Measurements from ENCODE around the gene ETV6. TPM values are rescaled to one million over a fixed set of nuclear protein-coding genes. Genes with fewer than 3 reads are reported as not detected.

Gene ETV6
- total and polyA plus RNA-seq, 3 donors from 2014 or later, result 7.8 to 20.9 (median 16.3) TPM

DNA sequence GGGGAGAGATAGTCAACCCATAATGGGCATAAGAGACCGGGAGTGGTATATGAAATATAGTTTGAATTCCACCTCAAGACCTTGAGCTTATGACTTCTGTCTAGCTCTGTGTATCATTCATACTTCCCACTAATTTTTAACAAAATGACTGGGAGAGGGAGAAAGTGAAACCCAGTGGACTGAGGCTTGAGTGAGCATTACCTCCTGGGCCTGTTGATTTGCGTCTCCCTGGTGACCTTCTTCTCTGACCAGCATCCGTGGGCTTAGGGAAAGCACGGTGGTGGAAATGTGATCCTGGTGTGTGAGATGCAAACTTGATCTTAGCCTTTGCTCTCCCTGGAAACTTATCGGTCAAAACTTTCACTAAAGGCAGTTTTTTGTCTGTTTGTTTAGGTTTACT lies 213.3 kb downstream of the ETV6 start:
- H3K27ac ChIP-seq, result peak overlapping the region; percentile 72 to 81
- no peak for TF ChIP-seq POLR2A (IDR thresholded peaks at IDR 0.05)
- TF ChIP-seq, protein P1, sequence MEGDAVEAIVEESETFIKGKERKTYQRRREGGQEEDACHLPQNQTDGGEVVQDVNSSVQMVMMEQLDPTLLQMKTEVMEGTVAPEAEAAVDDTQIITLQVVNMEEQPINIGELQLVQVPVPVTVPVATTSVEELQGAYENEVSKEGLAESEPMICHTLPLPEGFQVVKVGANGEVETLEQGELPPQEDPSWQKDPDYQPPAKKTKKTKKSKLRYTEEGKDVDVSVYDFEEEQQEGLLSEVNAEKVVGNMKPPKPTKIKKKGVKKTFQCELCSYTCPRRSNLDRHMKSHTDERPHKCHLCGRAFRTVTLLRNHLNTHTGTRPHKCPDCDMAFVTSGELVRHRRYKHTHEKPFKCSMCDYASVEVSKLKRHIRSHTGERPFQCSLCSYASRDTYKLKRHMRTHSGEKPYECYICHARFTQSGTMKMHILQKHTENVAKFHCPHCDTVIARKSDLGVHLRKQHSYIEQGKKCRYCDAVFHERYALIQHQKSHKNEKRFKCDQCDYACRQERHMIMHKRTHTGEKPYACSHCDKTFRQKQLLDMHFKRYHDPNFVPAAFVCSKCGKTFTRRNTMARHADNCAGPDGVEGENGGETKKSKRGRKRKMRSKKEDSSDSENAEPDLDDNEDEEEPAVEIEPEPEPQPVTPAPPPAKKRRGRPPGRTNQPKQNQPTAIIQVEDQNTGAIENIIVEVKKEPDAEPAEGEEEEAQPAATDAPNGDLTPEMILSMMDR (IDR thresholded peaks at IDR 0.05), result no peak
- no peaks in the 10 kb centered on the region for H3K36me3 ChIP-seq (ENCODE audit: low read depth, missing control alignments)
- no peaks in the 10 kb centered on the region for H3K27me3 ChIP-seq
- peaks cover 37% of the 10 kb centered on the region for H3K4me1 ChIP-seq
- WGBS, 2 donors, result 27 to 41% methylated on average over 5 of the region's 5 CpGs
- no peak for DNase-seq
- no peaks in the 10 kb centered on the region for H3K9me3 ChIP-seq
- H3K4me3 ChIP-seq, result no peak overlapping the region
- intact Hi-C loops (cut with DNase I; ENCODE audit: low total_unique reads), result no loop called here

DNA sequence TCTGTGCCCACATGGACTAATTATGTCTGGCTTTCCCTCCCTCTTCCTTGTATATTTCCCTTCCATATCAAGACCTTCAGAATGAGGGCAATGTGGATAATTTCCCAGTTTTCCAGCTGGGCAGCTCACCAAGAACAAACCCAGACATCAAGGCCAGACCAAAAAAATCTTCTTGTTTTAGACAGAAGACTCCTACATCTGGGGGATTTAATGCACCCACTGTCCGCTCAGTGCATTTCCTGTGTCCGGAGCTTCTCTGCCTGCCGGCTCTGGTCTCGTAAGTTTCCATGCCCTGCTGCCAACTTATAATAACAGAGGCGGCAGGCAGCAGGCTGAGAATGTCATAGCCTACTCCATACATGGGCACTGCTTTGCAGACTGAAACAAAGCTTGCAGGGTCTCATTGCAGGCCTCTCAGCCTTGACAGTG lies 214.0 kb downstream of the ETV6 start:
- TF ChIP-seq, protein P1 (IDR thresholded peaks at IDR 0.05), result no peak
- TF ChIP-seq POLR2A (IDR thresholded peaks at IDR 0.05), result no peak
- intact Hi-C loops (cut with DNase I; ENCODE audit: low total_unique reads), result no loop called here
- WGBS, 2 donors, result 30 to 31% methylated on average over 5 of the region's 5 CpGs
- peak overlapping the region; percentile 72 to 81 for H3K27ac ChIP-seq
- no peaks in the 10 kb centered on the region for H3K9me3 ChIP-seq
- peaks cover 37% of the 10 kb centered on the region for H3K4me1 ChIP-seq
- H3K27me3 ChIP-seq, result no peaks in the 10 kb centered on the region
- no peaks in the 10 kb centered on the region for H3K36me3 ChIP-seq (ENCODE audit: low read depth, missing control alignments)
- DNase-seq, result peak; percentile 52
- no peak overlapping the region for H3K4me3 ChIP-seq

DNA sequence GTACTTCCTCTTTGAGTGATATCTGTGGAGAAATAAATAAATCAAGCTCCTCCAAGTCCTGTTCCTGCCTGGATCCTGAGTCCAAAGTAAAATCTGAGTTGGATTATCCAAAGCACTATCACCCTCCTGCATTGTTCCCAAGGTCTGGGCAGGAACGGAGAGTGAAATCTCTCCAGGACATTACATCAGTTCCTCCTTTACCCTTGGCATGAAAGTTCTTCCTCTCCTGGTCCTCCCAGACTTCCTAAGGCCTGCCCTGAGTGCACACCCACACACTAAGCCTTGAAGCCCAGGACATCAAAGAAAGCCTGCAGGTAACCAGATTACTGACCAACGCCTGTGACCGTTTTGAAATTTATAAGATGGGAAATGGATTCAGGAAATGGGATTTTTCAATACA lies 214.5 kb downstream of the ETV6 start:
- Histone ChIP-seq H3K27ac (peak overlapping the region; percentile 72 to 81), H3K9me3 (no peaks in the 10 kb centered on the region), H3K4me1 (peaks cover 37% of the 10 kb centered on the region), H3K4me3 (no peak overlapping the region), H3K27me3 (no peaks in the 10 kb centered on the region), H3K36me3 (ENCODE audit: low read depth, missing control alignments) (no peaks in the 10 kb centered on the region)
- WGBS, 2 donors, result 37 to 41% methylated on average over 3 of the region's 3 CpGs
- TF ChIP-seq POLR2A (IDR thresholded peaks at IDR 0.05), result no peak
- TF ChIP-seq, protein P1 (IDR thresholded peaks at IDR 0.05), result no peak
- DNase-seq, result no peak
- intact Hi-C loops (cut with DNase I; ENCODE audit: low total_unique reads), result no loop called here

DNA sequence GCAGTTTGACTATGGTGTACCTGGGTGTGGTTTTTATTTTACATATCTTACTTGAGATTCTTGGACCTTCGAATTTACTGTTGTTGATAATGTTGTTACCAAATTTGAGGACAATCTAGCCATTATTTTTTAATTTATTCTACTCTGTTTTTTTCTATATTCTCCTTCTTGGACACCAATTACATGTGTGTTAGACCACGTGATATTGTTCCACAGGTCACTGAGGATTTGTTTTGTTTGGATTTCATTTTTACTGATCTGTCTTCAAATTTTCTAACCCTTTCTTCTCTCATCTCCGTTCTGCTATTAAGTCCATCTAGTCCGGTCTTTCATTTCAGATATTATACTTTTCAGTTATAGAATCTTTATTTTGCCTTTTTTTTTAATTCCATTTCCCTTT lies 216.3 kb downstream of the ETV6 start:
- Histone ChIP-seq H3K27me3 (no peaks in the 10 kb centered on the region), H3K36me3 (ENCODE audit: low read depth, missing control alignments) (no peaks in the 10 kb centered on the region), H3K4me1 (peaks cover 33% of the 10 kb centered on the region), H3K9me3 (no peaks in the 10 kb centered on the region), H3K4me3 (no peak overlapping the region), H3K27ac (no peak overlapping the region)
- 96 to 98% methylated on average over 4 of the region's 4 CpGs for WGBS, 2 donors
- DNase-seq, result no peak
- intact Hi-C loops (cut with DNase I; ENCODE audit: low total_unique reads), result no loop called here
- TF ChIP-seq POLR2A (IDR thresholded peaks at IDR 0.05), result no peak
- TF ChIP-seq, protein P1 (IDR thresholded peaks at IDR 0.05), result no peak

DNA sequence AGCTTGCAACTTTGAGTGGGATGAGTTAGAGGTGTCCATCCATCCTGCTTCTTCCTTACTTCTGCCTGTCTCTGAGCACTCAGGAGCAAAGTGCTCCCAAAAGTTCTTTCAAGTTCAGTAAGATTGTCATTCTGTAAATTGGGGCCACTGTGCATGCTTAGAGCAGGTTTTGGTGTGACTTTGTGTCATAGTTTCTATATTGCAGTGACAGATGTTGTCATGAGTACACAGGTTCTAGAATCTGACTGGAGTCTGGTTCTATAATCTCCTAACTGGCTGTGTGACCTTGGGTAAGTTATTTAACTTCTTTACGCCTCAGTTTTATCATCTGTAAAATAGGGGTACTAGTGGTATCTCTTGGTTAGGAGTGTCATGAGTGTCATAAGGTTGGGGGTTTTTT lies 218.6 kb downstream of the ETV6 start:
- Histone ChIP-seq H3K4me3 (no peak overlapping the region), H3K27me3 (no peaks in the 10 kb centered on the region), H3K36me3 (ENCODE audit: low read depth, missing control alignments) (no peaks in the 10 kb centered on the region), H3K4me1 (peaks cover 13% of the 10 kb centered on the region), H3K9me3 (no peaks in the 10 kb centered on the region), H3K27ac (no peak overlapping the region)
- no peak for TF ChIP-seq POLR2A (IDR thresholded peaks at IDR 0.05)
- TF ChIP-seq, protein P1 (IDR thresholded peaks at IDR 0.05), result no peak
- WGBS, 2 donors, result 91 to 94% methylated on average over 1 of the region's 1 CpG
- intact Hi-C loops (cut with DNase I; ENCODE audit: low total_unique reads), result no loop called here
- DNase-seq, result no peak

All from testis (tissue), 3 donors.